HCT116 (cell line): ENCODE data around the gene MRTFB. TPM values are rescaled to one million over a fixed set of nuclear protein-coding genes. Genes with fewer than 3 reads are reported as not detected.

Experiments used
- ATAC-seq: fragments of 200-7000 bp; cut with Tn5 transposase; 2 replicates; pipeline ENCODE4 v1.9.1; 2020; ENCODE audit warnings: mild to moderate bottlenecking, moderate library complexity
- BruUV-seq: library from RNA; stranded (reverse); fragments of 400-500 nt; replicated peaks from 2 replicates; lab custom pipeline; 2021; lab: Mats Ljungman, UMichigan
- CTCF ChIA-PET: fragments of 300-600 bp; sonication (Branson Sonifier 250); formaldehyde crosslinking; loops from one replicate; lab custom pipeline; 2021; ENCODE audit warnings: antibody characterized with exemption; lab: Charles Lee
- POLR2A ChIA-PET: fragments of 300-600, 350-600 bp; sonication (Branson Sonifier 250); formaldehyde crosslinking; loops from one replicate; lab custom pipeline; 2021; ENCODE audit warnings: antibody characterized with exemption; lab: Charles Lee
- RAD21 ChIA-PET, 2 experiments: fragments of 300-600 bp; sonication (Branson Sonifier 250); formaldehyde crosslinking; loops; one replicate each; lab custom pipeline; 2023; ENCODE audit warnings: low total read pairs in 2 of 2; ENCODE audit not compliant: uncharacterized antibody in 2 of 2, unreplicated experiment in 2 of 2, low non-redundant PET in 1 of 2; lab: Charles Lee
- DNase-seq: peaks from one replicate; pipeline ENCODE4 v3.0.0-alpha.2; 2010; ENCODE audit warnings: low read depth, low spot score
- H2AFZ ChIP-seq: fragments of 200-600 bp; shearing (Covaris generic), sonication (generic); 2 replicates; pipeline ENCODE4 v1.6.1; 2017; ENCODE audit warnings: low read depth, mixed run types, mixed read lengths, antibody characterized with exemption, low read length; ENCODE audit not compliant: poor library complexity, severe bottlenecking
- H3K27ac ChIP-seq: 2 replicates; pipeline ENCODE4 v1.5.1; 2012; ENCODE audit warnings: low read depth, low read length
- H3K27me3 ChIP-seq: fragments of 200-600 bp; sonication (generic); 2 replicates; pipeline ENCODE4 v1.6.1; 2016; ENCODE audit warnings: mixed run types, low read length, mixed read lengths; ENCODE audit not compliant: insufficient read depth
- H3K36me3 ChIP-seq, 2 experiments: fragments of 200-500 bp in 1 of 2; fragments of 200-600 bp in 1 of 2; sonication (Bioruptor generic) in 1 of 2; sonication (generic) in 1 of 2; 2 replicates each; pipeline versions ENCODE4 v1.5.1 to v1.6.1; 2014 to 2016; ENCODE audit warnings: low read length in 2 of 2, inconsistent platforms in 1 of 2, mixed read lengths in 1 of 2, mixed run types in 1 of 2; ENCODE audit not compliant: insufficient read depth in 2 of 2, control insufficient read depth in 1 of 2
- H3K4me1 ChIP-seq, 2 experiments: fragments of 200-600 bp in 1 of 2; sonication (generic) in 1 of 2; 2 replicates each; pipeline versions ENCODE4 v1.5.1 to v1.6.1; 2012 to 2017; ENCODE audit warnings: low read length in 2 of 2, inconsistent platforms in 1 of 2, mild to moderate bottlenecking in 1 of 2, mixed read lengths in 1 of 2, mixed run types in 1 of 2, moderate library complexity in 1 of 2; ENCODE audit not compliant: insufficient read depth in 2 of 2, control insufficient read depth in 1 of 2
- H3K4me2 ChIP-seq: fragments of 200-600 bp; sonication (generic); 2 replicates; pipeline ENCODE4 v1.6.1; 2017; ENCODE audit warnings: mixed run types, low read length, mixed read lengths
- H3K4me3 ChIP-seq, 2 experiments: fragments of 200-600 bp in 1 of 2; sonication (generic) in 1 of 2; replicated peaks in 1 of 2; 2 replicates each; pipeline ENCODE4 v1.5.1; 2011 to 2016; ENCODE audit warnings: low read length in 2 of 2, control low read depth in 1 of 2, low read depth in 1 of 2, mild to moderate bottlenecking in 1 of 2, mixed read lengths in 1 of 2, mixed run types in 1 of 2
- H3K79me2 ChIP-seq: fragments of 200-600 bp; sonication (generic); 2 replicates; pipeline ENCODE4 v1.6.1; 2017; ENCODE audit warnings: mild to moderate bottlenecking, mixed run types, low read length, moderate library complexity, mixed read lengths; ENCODE audit not compliant: insufficient read depth
- H3K9ac ChIP-seq: fragments of 200-600 bp; sonication (generic); 2 replicates; pipeline ENCODE4 v1.6.1; 2016; ENCODE audit warnings: low read length, mixed read lengths
- H3K9me2 ChIP-seq: fragments of 200-600 bp; sonication (generic), shearing (Covaris generic); 2 replicates; pipeline ENCODE4 v1.6.1; 2017; ENCODE audit warnings: mixed run types, mild to moderate bottlenecking, moderate library complexity; ENCODE audit not compliant: insufficient read depth
- H3K9me3 ChIP-seq, 2 experiments: fragments of 200-500 bp in 1 of 2; fragments of 200-600 bp in 1 of 2; sonication (Bioruptor generic) in 1 of 2; sonication (generic) in 1 of 2; 2 replicates each; pipeline ENCODE4 v1.6.1; 2014 to 2017; ENCODE audit warnings: low read length in 2 of 2, mixed read lengths in 2 of 2, inconsistent platforms in 1 of 2, low read depth in 1 of 2, mild to moderate bottlenecking in 1 of 2, mixed run types in 1 of 2, moderate library complexity in 1 of 2; ENCODE audit not compliant: control insufficient read depth in 1 of 2, insufficient read depth in 1 of 2
- H4K20me1 ChIP-seq: fragments of 200-600 bp; sonication (generic), shearing (Covaris generic); 2 replicates; pipeline ENCODE4 v1.6.1; 2017; ENCODE audit warnings: mixed run types, mild to moderate bottlenecking, moderate library complexity; ENCODE audit not compliant: insufficient read depth
- ATF3 ChIP-seq: IDR thresholded peaks from 2 replicates; pipeline ENCODE4 v1.6.1; 2012
- CBX3 ChIP-seq: IDR thresholded peaks from 2 replicates; pipeline ENCODE4 v1.6.1; 2012; ENCODE audit warnings: low read depth
- CTCF ChIP-seq, 3 experiments: fragments of 200-600 bp in 1 of 3; sonication (generic) in 1 of 3; IDR thresholded peaks in 2 of 3; conservative IDR thresholded peaks in 1 of 3; 2 replicates each; pipeline ENCODE4 v1.5.1; 2012 to 2017; ENCODE audit warnings: low read depth in 2 of 3, low read length in 2 of 3, antibody characterized with exemption in 1 of 3, borderline replicate concordance in 1 of 3, control low read depth in 1 of 3, mild to moderate bottlenecking in 1 of 3, mixed read lengths in 1 of 3, mixed run types in 1 of 3, moderate library complexity in 1 of 3; ENCODE audit not compliant: insufficient read depth in 1 of 3
- EGR1 ChIP-seq: IDR thresholded peaks from 2 replicates; pipeline ENCODE4 v1.6.1; 2012; ENCODE audit warnings: low read depth
- ELF1 ChIP-seq: IDR thresholded peaks from 2 replicates; pipeline ENCODE4 v1.6.1; 2012; ENCODE audit warnings: low read depth, borderline replicate concordance
- EZH2 ChIP-seq: fragments of 200-600 bp; sonication (generic); IDR thresholded peaks from 2 replicates; pipeline ENCODE4 v1.6.1; 2017; ENCODE audit warnings: antibody characterized with exemption, mixed run types
- FOSL1 ChIP-seq: IDR thresholded peaks from 2 replicates; pipeline ENCODE4 v1.6.1; 2012; ENCODE audit warnings: low read depth
- JUND ChIP-seq: IDR thresholded peaks from 2 replicates; pipeline ENCODE4 v1.6.1; 2012
- MAX ChIP-seq: IDR thresholded peaks from 2 replicates; pipeline ENCODE4 v1.6.1; 2012
- POLR2A ChIP-seq: IDR thresholded peaks from 2 replicates; pipeline ENCODE4 v1.7.0; 2011; ENCODE audit warnings: borderline replicate concordance; ENCODE audit not compliant: insufficient read depth, insufficient read length; ENCODE audit errors: extremely low read depth
- RAD21 ChIP-seq: IDR thresholded peaks from 2 replicates; pipeline ENCODE4 v1.6.1; 2012; ENCODE audit warnings: low read depth, mild to moderate bottlenecking
- REST ChIP-seq: IDR thresholded peaks from 2 replicates; pipeline ENCODE4 v1.6.1; 2012; ENCODE audit warnings: low read depth
- SRF ChIP-seq: IDR thresholded peaks from 2 replicates; pipeline ENCODE4 v1.6.1; 2012; ENCODE audit warnings: low read depth
- TCF7L2 ChIP-seq: IDR thresholded peaks from 2 replicates; pipeline ENCODE4 v1.7.0; 2011; ENCODE audit warnings: borderline replicate concordance, inconsistent platforms; ENCODE audit not compliant: insufficient read depth, insufficient read length; ENCODE audit errors: extremely low read depth
- intact Hi-C: fragments of 100-400 bp; cut with micrococcal nuclease; formaldehyde crosslinking; loops from 2 replicates; pipeline ENCODE4 v1.10.0; 2022
- total RNA-seq: library from RNA; stranded (reverse); gene quantifications from one replicate; pipeline ENCODE4 v1.2.1, GENCODE V29; 2021; ENCODE audit not compliant: unreplicated experiment

The MRTFB gene
- total RNA-seq, 1 experiment from 2014 or later: 39.0 TPM

GRCh38 chr16:14155572-14156190, 84.6 kb downstream of the MRTFB start:
- no TSS peak for BruUV-seq
- no peaks in the 10 kb centered on the region for H3K9me2 ChIP-seq
- H3K9me3 ChIP-seq: no peaks in the 10 kb centered on the region
- no peak overlapping the region for H3K4me2 ChIP-seq
- H3K4me1 ChIP-seq: no peaks in the 10 kb centered on the region
- DNase-seq: no peak
- no peaks in the 10 kb centered on the region; the same call in 1 of the 2 replicates for H3K79me2 ChIP-seq
- no peak for ATAC-seq
- no peak for TF ChIP-seq POLR2A
- TF ChIP-seq RAD21: no peak
- TF ChIP-seq, all 23 proteins: peak for 0
- Histone ChIP-seq H3K27ac (no peak overlapping the region), H4K20me1 (no peaks in the 10 kb centered on the region), H3K27me3 (no peaks in the 10 kb centered on the region), H3K36me3 (no peaks in the 10 kb centered on the region), H3K4me3 (no peak overlapping the region), H2AFZ (no peak overlapping the region), H3K9ac (no peak overlapping the region)
- ChIA-PET POLR2A (no interaction called here), RAD21 (no interaction called here), CTCF (no interaction called here)
- intact Hi-C loops: no loop called here

GRCh38 chr16:14164916-14165662, 94.0 kb downstream of the MRTFB start:
- no peaks in the 10 kb centered on the region; the same call in 1 of the 2 replicates for H3K79me2 ChIP-seq
- no peaks in the 10 kb centered on the region for H3K27me3 ChIP-seq
- H4K20me1 ChIP-seq: no peaks in the 10 kb centered on the region; the same call in 1 of the 2 replicates
- H3K36me3 ChIP-seq: no peaks in the 10 kb centered on the region
- no peaks in the 10 kb centered on the region for H3K4me1 ChIP-seq
- H3K9me2 ChIP-seq: no peaks in the 10 kb centered on the region
- H3K9me3 ChIP-seq: no peaks in the 10 kb centered on the region
- RAD21 ChIA-PET: no interaction called here
- no peak overlapping the region for H2AFZ ChIP-seq
- H3K4me3 ChIP-seq: no peak overlapping the region
- no peak for ATAC-seq
- no TSS peak for BruUV-seq
- H3K27ac ChIP-seq: no peak overlapping the region
- no peak overlapping the region for H3K4me2 ChIP-seq
- DNase-seq: no peak
- POLR2A ChIA-PET: no interaction called here
- intact Hi-C loops: no loop called here
- CTCF ChIA-PET: no interaction called here
- no peak overlapping the region for H3K9ac ChIP-seq
- TF ChIP-seq SRF: no peak
- TF ChIP-seq REST: no peak
- TF ChIP-seq ATF3: no peak
- TF ChIP-seq EGR1: no peak
- TF ChIP-seq TCF7L2: no peak
- no peak for TF ChIP-seq POLR2A
- TF ChIP-seq MAX: no peak
- no peak for TF ChIP-seq CBX3
- no peak for TF ChIP-seq ELF1
- no peak for TF ChIP-seq JUND
- no peak for TF ChIP-seq FOSL1
- TF ChIP-seq CTCF (IDR thresholded peaks at IDR 0.05 in 2 of 3, conservative IDR thresholded peaks at IDR 0.05 in 1 of 3; ENCODE audit: borderline replicate concordance in 1 of 3, insufficient read depth in 1 of 3, low read depth in 2 of 3, low read length in 2 of 3): no peak
- TF ChIP-seq EZH2: no peak
